ENCODE data around the gene RHOBTB1.

- no peak for TF ChIP-seq EZH2phosphoT487 (IDR thresholded peaks at IDR 0.05; ENCODE audit: borderline replicate concordance, low read length)
- TF ChIP-seq, protein P1, sequence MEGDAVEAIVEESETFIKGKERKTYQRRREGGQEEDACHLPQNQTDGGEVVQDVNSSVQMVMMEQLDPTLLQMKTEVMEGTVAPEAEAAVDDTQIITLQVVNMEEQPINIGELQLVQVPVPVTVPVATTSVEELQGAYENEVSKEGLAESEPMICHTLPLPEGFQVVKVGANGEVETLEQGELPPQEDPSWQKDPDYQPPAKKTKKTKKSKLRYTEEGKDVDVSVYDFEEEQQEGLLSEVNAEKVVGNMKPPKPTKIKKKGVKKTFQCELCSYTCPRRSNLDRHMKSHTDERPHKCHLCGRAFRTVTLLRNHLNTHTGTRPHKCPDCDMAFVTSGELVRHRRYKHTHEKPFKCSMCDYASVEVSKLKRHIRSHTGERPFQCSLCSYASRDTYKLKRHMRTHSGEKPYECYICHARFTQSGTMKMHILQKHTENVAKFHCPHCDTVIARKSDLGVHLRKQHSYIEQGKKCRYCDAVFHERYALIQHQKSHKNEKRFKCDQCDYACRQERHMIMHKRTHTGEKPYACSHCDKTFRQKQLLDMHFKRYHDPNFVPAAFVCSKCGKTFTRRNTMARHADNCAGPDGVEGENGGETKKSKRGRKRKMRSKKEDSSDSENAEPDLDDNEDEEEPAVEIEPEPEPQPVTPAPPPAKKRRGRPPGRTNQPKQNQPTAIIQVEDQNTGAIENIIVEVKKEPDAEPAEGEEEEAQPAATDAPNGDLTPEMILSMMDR (IDR thresholded peaks at IDR 0.05; ENCODE audit: low read depth, low read length, poor library complexity, severe bottlenecking): no peak
These were observed 21.7 kb upstream of the RHOBTB1 start for GRCh38 chr10:60965696-60966095.

Data from DOHH2 (cell line).